NCI-H82 treated with DMSO at 0.1 percent for 48 hours (cell line): ENCODE results near the gene ATAD3B.

Experiments
- DNase-seq: peaks from one replicate; lab custom pipeline; 2025; ENCODE audit not compliant: unreplicated experiment; lab: John Stamatoyannopoulos, UW

Gene ATAD3B

GRCh38 chr1:1543706-1544099 is 72.1 kb downstream of the ATAD3B start:
- DNase-seq: no peak

- no peak for DNase-seq
Measured at GRCh38 chr1:1544544-1544943, 73.0 kb downstream of the ATAD3B start.
